Measurements from ENCODE around the gene VDAC1.
"Not testable (repeated sequence)": the region's sequence is repeated elsewhere in the genome, so short reads cannot be mapped to it uniquely, and the experiment has no call there.

The VDAC1 gene

DNA sequence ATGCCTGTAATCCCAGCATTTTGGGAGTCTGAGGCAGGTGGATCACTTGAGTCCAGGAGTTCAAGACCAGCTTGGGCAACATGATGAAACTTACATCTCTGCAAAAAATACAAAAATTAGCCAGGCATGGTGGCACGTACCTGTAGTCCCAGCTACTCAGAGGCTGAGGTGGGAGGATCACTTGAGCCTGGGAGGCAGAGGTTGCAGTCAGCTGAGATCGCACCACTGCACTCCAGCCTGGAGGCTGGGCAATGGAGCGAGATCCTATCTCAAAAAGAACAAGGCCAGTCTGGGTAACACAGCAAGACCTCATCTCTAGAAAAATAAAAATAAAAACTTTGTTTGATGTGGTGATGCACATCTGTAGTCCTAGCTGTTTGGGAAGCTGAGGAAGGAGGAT lies 67.1 kb downstream of the VDAC1 start:
- H3K27me3 ChIP-seq (ENCODE audit: control insufficient read depth, insufficient read depth, low read length); H3K9me3 ChIP-seq (ENCODE audit: control insufficient read depth, insufficient read depth, low read length); H3K4me3 ChIP-seq (ENCODE audit: low read depth, low read length); H3K36me3 ChIP-seq (ENCODE audit: control insufficient read depth, insufficient read depth, low read length); H3K4me1 ChIP-seq (ENCODE audit: control insufficient read depth, insufficient read depth, low read length); H3K9ac ChIP-seq (ENCODE audit: low read depth, low read length); H3K27ac ChIP-seq (ENCODE audit: low read depth, low read length): not testable (repeated sequence)

- Histone ChIP-seq H3K27me3 (ENCODE audit: control insufficient read depth, insufficient read depth, low read length) (no peaks in the 10 kb centered on the region), H3K9me3 (ENCODE audit: control insufficient read depth, insufficient read depth, low read length) (0 out of 2 replicates have a peak, but pooled peaks cover 4% of the 10 kb centered on the region), H3K4me3 (ENCODE audit: low read depth, low read length) (no peak overlapping the region), H3K9ac (ENCODE audit: low read depth, low read length) (no peak overlapping the region), H3K27ac (ENCODE audit: low read depth, low read length) (no peak overlapping the region), H3K4me1 (ENCODE audit: control insufficient read depth, insufficient read depth, low read length) (peaks cover 4% of the 10 kb centered on the region), H3K36me3 (ENCODE audit: control insufficient read depth, insufficient read depth, low read length) (no peaks in the 10 kb centered on the region)
Measured at GRCh38 chr5:133936651-133937015, 68.1 kb downstream of the VDAC1 start.

DNA sequence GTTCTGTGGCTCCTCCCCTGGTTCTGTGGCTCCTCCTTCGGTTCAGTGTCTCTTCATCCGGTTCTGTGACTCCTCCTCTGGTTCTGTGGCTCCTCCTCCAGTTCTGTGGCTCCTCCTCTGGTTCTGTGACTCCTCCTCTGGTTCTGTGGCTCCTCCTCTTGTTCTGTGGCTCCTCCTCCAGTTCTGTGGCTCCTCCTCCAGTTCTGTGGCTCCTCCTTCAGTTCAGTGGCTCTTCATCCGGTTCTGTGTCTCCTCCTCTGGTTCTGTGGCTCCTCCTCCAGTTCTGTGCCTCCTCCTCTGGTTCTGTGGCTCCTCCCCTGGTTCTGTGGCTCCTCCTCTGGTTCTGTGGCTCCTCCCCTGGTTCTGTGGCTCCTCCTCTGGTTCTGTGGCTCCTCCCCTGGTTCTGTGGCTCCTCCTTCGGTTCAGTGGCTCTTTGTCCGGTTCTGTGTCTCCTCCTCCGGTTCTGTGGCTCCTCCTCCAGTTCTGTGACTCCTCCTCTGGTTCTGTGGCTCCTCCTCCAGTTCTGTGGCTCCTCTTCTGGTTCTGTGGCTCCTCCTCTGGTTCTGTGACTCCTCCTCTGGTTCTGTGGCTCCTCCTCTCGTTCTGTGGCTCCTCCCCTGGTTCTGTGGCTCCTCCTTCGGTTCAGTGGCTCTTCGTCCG lies 68.7 kb downstream of the VDAC1 start:
- not testable (repeated sequence) for H3K9ac ChIP-seq (ENCODE audit: low read depth, low read length); H3K27me3 ChIP-seq (ENCODE audit: control insufficient read depth, insufficient read depth, low read length); H3K27ac ChIP-seq (ENCODE audit: low read depth, low read length); H3K36me3 ChIP-seq (ENCODE audit: control insufficient read depth, insufficient read depth, low read length); H3K4me1 ChIP-seq (ENCODE audit: control insufficient read depth, insufficient read depth, low read length); H3K4me3 ChIP-seq (ENCODE audit: low read depth, low read length); H3K9me3 ChIP-seq (ENCODE audit: control insufficient read depth, insufficient read depth, low read length)

GRCh38 chr5:133935667-133935940 lies 69.2 kb downstream of the VDAC1 start:
- no peak overlapping the region for H3K4me3 ChIP-seq (ENCODE audit: low read depth, low read length)
- H3K9ac ChIP-seq (ENCODE audit: low read depth, low read length), result no peak overlapping the region
- no peaks in the 10 kb centered on the region for H3K27me3 ChIP-seq (ENCODE audit: control insufficient read depth, insufficient read depth, low read length)
- H3K27ac ChIP-seq (ENCODE audit: low read depth, low read length), result no peak overlapping the region
- H3K36me3 ChIP-seq (ENCODE audit: control insufficient read depth, insufficient read depth, low read length), result no peaks in the 10 kb centered on the region
- 0 out of 2 replicates have a peak, but pooled peaks cover 4% of the 10 kb centered on the region for H3K9me3 ChIP-seq (ENCODE audit: control insufficient read depth, insufficient read depth, low read length)
- H3K4me1 ChIP-seq (ENCODE audit: control insufficient read depth, insufficient read depth, low read length), result peaks cover 4% of the 10 kb centered on the region

- H3K9ac ChIP-seq (ENCODE audit: low read depth, low read length), result no peak overlapping the region
- no peaks in the 10 kb centered on the region for H3K27me3 ChIP-seq (ENCODE audit: control insufficient read depth, insufficient read depth, low read length)
- peaks cover 4% of the 10 kb centered on the region for H3K4me1 ChIP-seq (ENCODE audit: control insufficient read depth, insufficient read depth, low read length)
- no peak overlapping the region for H3K4me3 ChIP-seq (ENCODE audit: low read depth, low read length)
- no peak overlapping the region for H3K27ac ChIP-seq (ENCODE audit: low read depth, low read length)
- no peaks in the 10 kb centered on the region for H3K36me3 ChIP-seq (ENCODE audit: control insufficient read depth, insufficient read depth, low read length)
- 0 out of 2 replicates have a peak, but pooled peaks cover 4% of the 10 kb centered on the region for H3K9me3 ChIP-seq (ENCODE audit: control insufficient read depth, insufficient read depth, low read length)
Measured at GRCh38 chr5:133934822-133935666, 69.7 kb downstream of the VDAC1 start.

GRCh38 chr5:133934311-133934710 lies 70.5 kb downstream of the VDAC1 start:
- Histone ChIP-seq H3K4me1 (ENCODE audit: control insufficient read depth, insufficient read depth, low read length) (peaks cover 4% of the 10 kb centered on the region), H3K4me3 (ENCODE audit: low read depth, low read length) (no peak overlapping the region), H3K36me3 (ENCODE audit: control insufficient read depth, insufficient read depth, low read length) (no peaks in the 10 kb centered on the region), H3K9me3 (ENCODE audit: control insufficient read depth, insufficient read depth, low read length) (0 out of 2 replicates have a peak, but pooled peaks cover 4% of the 10 kb centered on the region), H3K27ac (ENCODE audit: low read depth, low read length) (no peak overlapping the region), H3K9ac (ENCODE audit: low read depth, low read length) (no peak overlapping the region), H3K27me3 (ENCODE audit: control insufficient read depth, insufficient read depth, low read length) (no peaks in the 10 kb centered on the region)

DNA sequence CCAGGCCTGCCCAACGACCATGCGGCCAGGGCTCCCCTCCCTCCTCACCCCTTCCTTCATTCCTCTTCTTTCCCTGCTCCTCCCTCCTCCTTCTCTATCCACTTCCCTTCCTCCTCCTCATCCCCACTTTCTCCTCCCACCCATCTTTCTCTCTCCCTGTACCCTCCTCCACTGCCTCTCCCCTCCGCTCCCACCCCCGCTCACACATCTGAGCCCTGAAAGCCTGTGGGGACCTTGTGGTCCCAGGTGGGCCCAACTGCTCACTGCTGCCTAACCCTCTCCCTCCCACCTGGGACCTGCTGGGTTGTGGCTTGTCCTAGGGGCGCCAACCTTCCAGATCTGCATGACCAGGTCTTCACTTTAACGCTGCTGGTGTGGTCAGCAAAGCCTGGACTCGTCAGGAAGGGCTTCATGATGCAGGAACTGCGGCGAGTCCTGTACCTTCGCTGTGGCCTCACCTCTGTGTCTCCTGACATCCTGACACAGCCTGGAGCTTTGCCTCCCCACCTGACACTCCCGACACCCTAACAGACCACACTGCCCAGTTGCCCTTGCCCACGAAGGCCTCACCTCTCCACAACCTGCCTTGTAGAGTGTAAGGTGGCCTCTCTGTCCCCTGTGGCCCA lies 71.0 kb downstream of the VDAC1 start:
- H3K4me1 ChIP-seq (ENCODE audit: control insufficient read depth, insufficient read depth, low read length), result peaks cover 4% of the 10 kb centered on the region
- no peak overlapping the region for H3K4me3 ChIP-seq (ENCODE audit: low read depth, low read length)
- H3K27me3 ChIP-seq (ENCODE audit: control insufficient read depth, insufficient read depth, low read length), result no peaks in the 10 kb centered on the region
- 0 out of 2 replicates have a peak, but pooled peaks cover 4% of the 10 kb centered on the region for H3K9me3 ChIP-seq (ENCODE audit: control insufficient read depth, insufficient read depth, low read length)
- H3K9ac ChIP-seq (ENCODE audit: low read depth, low read length), result no peak overlapping the region
- no peak overlapping the region for H3K27ac ChIP-seq (ENCODE audit: low read depth, low read length)
- no peaks in the 10 kb centered on the region for H3K36me3 ChIP-seq (ENCODE audit: control insufficient read depth, insufficient read depth, low read length)

- Histone ChIP-seq H3K9ac (ENCODE audit: low read depth, low read length) (no peak overlapping the region), H3K27ac (ENCODE audit: low read depth, low read length) (no peak overlapping the region), H3K4me3 (ENCODE audit: low read depth, low read length) (no peak overlapping the region), H3K9me3 (ENCODE audit: control insufficient read depth, insufficient read depth, low read length) (0 out of 2 replicates have a peak, but pooled peaks cover 4% of the 10 kb centered on the region), H3K27me3 (ENCODE audit: control insufficient read depth, insufficient read depth, low read length) (no peaks in the 10 kb centered on the region), H3K4me1 (ENCODE audit: control insufficient read depth, insufficient read depth, low read length) (no peaks in the 10 kb centered on the region), H3K36me3 (ENCODE audit: control insufficient read depth, insufficient read depth, low read length) (no peaks in the 10 kb centered on the region)
Measured at GRCh38 chr5:133933169-133933509, 71.6 kb downstream of the VDAC1 start.

GRCh38 chr5:133932441-133933168 lies 72.2 kb downstream of the VDAC1 start:
- H3K9me3 ChIP-seq (ENCODE audit: control insufficient read depth, insufficient read depth, low read length), result 0 out of 2 replicates have a peak, but pooled peaks cover 4% of the 10 kb centered on the region
- no peak overlapping the region for H3K4me3 ChIP-seq (ENCODE audit: low read depth, low read length)
- no peak overlapping the region for H3K9ac ChIP-seq (ENCODE audit: low read depth, low read length)
- H3K27ac ChIP-seq (ENCODE audit: low read depth, low read length), result no peak overlapping the region
- H3K36me3 ChIP-seq (ENCODE audit: control insufficient read depth, insufficient read depth, low read length), result no peaks in the 10 kb centered on the region
- no peaks in the 10 kb centered on the region for H3K27me3 ChIP-seq (ENCODE audit: control insufficient read depth, insufficient read depth, low read length)
- H3K4me1 ChIP-seq (ENCODE audit: control insufficient read depth, insufficient read depth, low read length), result no peaks in the 10 kb centered on the region

- Histone ChIP-seq H3K27ac (ENCODE audit: low read depth, low read length) (no peak overlapping the region), H3K27me3 (ENCODE audit: control insufficient read depth, insufficient read depth, low read length) (no peaks in the 10 kb centered on the region), H3K9ac (ENCODE audit: low read depth, low read length) (no peak overlapping the region), H3K9me3 (ENCODE audit: control insufficient read depth, insufficient read depth, low read length) (0 out of 2 replicates have a peak, but pooled peaks cover 4% of the 10 kb centered on the region), H3K4me1 (ENCODE audit: control insufficient read depth, insufficient read depth, low read length) (no peaks in the 10 kb centered on the region), H3K36me3 (ENCODE audit: control insufficient read depth, insufficient read depth, low read length) (no peaks in the 10 kb centered on the region), H3K4me3 (ENCODE audit: low read depth, low read length) (no peak overlapping the region)
Measured at GRCh38 chr5:133931546-133931945, 73.2 kb downstream of the VDAC1 start.

DNA sequence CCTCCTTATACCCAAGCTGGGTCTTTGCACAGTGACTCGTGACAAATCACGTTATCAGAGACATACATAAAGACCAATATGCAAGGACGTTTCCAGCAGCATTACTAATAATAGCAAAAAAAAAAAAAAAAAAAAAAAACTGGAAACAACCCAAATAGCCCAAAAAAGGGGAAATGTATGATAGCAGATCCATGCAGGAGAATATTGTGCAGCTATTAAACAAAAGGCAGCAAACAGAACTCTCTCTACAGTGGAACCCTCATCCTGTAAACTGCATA lies 74.0 kb downstream of the VDAC1 start:
- no peak overlapping the region for H3K4me3 ChIP-seq (ENCODE audit: low read depth, low read length)
- no peaks in the 10 kb centered on the region for H3K4me1 ChIP-seq (ENCODE audit: control insufficient read depth, insufficient read depth, low read length)
- H3K27me3 ChIP-seq (ENCODE audit: control insufficient read depth, insufficient read depth, low read length), result no peaks in the 10 kb centered on the region
- H3K36me3 ChIP-seq (ENCODE audit: control insufficient read depth, insufficient read depth, low read length), result no peaks in the 10 kb centered on the region
- no peaks in the 10 kb centered on the region for H3K9me3 ChIP-seq (ENCODE audit: control insufficient read depth, insufficient read depth, low read length)
- no peak overlapping the region for H3K27ac ChIP-seq (ENCODE audit: low read depth, low read length)
- no peak overlapping the region for H3K9ac ChIP-seq (ENCODE audit: low read depth, low read length)

Data from HUES48 (cell line).